ENCODE data around the gene POMT2.

- TF ChIP-seq CTCF (IDR thresholded peaks at IDR 0.05; ENCODE audit: low read length) (no peak), EZH2 (IDR thresholded peaks at IDR 0.05; ENCODE audit: borderline replicate concordance, low read length) (no peak)
Observed at GRCh38 chr14:77259025-77259715, 61.5 kb downstream of the POMT2 start.
